GM18517 (cell line): ENCODE measurements around the gene PRR5L.

ENCODE experiments used
- ATAC-seq: cut with Tn5 transposase; IDR thresholded peaks from one replicate; pipeline ENCODE4 v1.9.1; 2021; ENCODE audit warnings: mild to moderate bottlenecking, moderate library complexity; ENCODE audit not compliant: unreplicated experiment

The PRR5L gene

DNA sequence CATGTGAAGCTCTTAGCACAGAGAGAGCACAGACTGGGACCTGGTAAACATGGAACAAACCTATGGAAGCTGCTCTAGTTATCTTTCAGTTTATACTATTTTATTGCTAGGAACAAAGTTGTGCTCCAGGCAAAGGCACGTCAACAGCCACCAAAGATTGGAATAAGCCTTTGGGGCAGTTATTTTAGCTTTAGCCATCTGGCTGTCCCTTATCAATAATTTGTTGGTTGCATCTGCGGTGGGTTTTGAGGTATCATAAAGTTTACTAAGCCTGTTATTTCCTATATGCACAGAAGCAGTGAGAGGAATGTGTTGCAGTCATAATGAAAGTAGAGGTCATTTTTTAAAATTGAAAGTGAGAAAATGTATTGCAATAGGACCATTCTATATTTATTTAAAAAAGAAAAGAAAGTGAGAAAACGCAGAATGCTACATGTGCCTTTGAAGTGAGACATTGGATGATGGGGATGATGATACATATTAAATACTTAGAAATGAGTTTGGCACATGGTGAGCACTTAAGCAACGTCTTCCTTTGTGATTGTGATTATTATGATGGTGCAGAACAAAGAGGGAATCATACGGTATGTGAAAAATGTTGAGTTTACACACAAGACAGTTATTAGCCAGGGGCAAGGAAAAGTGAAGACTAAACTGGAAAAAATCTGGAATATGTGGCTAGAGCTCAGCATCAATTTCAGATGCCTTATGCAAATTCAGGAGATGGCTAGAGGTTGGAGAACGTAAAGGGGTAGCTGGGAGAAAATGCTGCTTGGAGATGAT is 58.3 kb downstream of the PRR5L start:
- ATAC-seq, result peak; percentile 96

DNA sequence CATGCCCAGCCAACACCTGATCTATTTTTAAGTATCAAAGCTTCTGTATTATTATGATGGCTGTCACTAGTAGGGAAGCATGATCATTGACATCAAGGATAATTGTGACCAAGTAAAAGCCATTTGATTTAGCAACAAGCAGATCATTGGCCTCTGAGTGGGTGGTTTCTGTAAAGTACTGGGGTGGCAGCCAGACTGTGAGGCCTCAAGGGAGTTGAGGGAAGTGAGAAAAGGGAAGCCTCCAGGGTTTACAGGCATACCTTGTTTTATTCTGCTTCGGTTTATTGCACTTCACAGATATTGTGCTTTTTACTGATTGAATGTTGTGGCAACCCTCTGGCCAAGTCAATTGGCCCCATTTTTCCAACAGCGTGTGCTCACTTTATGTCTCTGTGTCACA is 60.1 kb downstream of the PRR5L start:
- ATAC-seq, result peak; percentile 52

DNA sequence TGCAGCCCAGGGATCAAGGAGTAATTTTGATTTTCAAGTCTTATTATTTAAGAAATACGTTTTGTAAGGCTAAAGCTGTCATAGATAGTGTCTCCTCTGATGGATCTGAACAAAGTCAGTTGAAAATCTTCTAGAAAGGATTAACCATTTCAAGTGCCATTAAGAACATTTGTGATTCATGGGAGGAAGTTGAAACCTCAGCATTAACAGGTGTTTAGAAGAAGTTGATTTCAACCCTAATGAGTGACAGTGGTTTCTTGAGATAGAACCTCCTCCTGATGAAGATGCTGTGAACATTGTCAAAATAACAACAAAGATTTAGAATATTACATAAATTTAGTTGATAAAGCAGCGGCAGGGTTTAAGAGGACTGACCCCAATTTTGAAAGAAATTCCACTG is 61.7 kb downstream of the PRR5L start:
- ATAC-seq, result no peak

DNA sequence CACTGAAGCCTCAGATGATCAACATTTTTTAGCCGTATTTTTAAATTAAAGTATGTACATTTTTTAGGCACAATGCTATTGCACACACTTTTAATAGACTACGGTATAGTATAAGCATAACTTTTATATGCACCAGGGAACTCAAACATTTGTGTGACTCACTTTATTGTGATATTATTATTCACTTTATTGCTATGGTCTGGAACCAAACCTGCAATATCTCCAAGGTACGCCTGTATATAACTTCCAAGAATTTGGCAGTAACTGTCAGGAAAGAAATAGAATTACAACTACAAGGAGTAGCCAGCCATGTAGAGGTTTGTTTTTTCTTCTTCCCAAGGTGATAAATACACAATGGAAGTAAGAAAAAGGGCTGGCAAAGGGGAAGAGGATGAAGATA is 62.3 kb downstream of the PRR5L start:
- ATAC-seq, result no peak

DNA sequence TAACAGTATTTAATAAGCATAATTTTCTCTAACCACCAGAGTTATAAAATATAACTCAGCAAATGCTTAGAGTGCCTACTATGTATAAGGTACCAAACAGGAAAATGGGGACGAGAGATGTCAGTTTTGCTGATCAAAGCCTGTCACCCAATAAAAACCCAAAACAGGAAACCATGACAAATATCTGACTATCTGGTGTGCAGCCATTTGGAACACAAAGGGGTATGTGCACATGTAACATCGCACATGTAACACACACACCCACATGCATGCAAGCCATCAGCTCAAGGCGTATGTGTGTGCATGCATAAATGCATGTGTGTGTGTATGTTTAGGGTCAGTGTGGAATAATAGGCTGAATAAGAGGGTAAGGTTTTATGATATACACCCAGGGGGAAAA is 64.2 kb downstream of the PRR5L start:
- no peak for ATAC-seq

DNA sequence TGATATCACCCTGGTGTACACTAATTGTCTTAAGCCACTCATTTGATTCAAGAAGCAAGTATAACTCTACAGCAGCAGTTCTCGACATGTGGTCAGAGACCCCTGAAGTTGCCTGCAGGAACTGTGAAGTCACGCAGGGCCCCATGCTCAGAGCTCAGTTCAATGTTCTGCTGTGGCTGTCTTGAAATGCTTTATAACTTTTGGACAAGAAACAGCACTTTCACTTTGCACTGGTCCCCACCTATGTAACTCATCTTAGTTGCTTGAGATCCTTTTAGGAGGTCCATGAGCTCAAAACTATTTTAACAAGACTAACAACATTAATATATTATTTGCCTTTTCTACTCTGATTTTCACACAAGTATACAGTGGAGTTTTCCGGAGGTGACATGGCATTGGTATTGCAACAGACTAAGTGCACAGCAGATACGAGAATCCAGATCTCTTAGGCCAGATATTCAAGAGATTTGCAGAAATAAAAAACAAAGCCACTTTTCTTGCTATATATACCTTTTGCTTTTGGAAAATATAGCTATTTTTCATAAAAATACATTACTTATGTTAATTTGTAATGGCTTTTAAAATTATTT is 64.8 kb downstream of the PRR5L start:
- no peak for ATAC-seq

DNA sequence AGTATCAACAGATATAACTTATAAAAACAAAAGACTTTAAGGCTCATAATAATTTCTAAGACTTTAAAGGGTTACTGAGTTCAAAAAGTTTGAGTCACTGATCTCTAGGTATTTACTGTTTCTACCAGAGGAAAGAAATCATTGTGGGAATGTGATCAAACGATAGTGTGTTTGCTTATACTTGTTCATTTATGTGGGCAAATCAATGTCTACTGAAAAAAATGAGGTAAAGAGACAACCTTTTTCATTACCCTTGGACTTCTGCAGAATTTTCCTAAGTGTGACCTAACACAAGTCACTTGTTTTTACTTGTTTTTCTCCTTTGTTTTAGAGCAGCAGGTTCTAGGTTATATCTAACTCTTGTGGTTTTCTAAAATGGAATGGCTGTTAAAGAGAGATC is 65.4 kb downstream of the PRR5L start:
- ATAC-seq, result no peak

DNA sequence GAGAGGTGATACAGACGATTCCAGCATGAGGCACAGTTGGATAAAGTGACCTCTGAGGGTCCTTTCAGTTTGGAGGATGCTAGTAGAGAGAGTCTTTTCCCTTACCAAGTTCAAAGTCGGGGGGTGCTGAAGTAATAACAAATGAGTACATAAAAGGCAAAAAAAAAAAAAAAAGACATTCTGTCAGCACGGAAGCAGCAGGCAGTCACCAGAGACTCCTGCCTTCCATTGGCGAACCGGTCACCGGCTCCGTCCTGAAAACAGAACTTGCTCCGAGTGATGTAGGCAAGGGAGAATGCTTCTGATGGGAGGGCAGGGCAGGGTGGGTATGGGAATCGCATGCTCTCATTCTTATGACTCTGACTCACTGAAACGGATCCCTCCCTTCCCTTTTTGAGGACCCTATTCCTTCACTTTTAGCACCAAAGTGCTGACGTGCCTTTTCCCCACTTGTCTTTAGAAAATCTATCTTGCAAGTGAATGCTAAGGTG is 65.9 kb downstream of the PRR5L start:
- ATAC-seq, result no peak

DNA sequence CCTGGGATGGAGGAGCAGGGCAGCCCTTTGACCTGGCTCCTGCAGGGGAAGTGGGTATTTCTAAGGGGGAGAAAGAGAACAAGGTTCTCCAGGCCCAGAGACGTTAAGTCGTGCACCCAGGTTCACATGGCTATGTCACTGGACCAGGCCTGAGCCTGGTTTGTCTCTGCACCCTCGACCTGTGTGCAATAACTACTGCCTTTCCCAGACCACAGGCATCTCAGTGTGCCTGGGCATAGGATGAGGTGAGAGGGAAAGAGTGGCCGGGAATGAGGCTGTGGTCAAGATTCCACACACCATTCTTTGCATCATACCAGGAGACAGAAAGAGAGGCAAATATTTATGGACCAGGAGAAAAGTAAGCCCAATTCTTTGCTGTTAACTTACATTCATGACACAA is 66.8 kb downstream of the PRR5L start:
- ATAC-seq, result no peak

DNA sequence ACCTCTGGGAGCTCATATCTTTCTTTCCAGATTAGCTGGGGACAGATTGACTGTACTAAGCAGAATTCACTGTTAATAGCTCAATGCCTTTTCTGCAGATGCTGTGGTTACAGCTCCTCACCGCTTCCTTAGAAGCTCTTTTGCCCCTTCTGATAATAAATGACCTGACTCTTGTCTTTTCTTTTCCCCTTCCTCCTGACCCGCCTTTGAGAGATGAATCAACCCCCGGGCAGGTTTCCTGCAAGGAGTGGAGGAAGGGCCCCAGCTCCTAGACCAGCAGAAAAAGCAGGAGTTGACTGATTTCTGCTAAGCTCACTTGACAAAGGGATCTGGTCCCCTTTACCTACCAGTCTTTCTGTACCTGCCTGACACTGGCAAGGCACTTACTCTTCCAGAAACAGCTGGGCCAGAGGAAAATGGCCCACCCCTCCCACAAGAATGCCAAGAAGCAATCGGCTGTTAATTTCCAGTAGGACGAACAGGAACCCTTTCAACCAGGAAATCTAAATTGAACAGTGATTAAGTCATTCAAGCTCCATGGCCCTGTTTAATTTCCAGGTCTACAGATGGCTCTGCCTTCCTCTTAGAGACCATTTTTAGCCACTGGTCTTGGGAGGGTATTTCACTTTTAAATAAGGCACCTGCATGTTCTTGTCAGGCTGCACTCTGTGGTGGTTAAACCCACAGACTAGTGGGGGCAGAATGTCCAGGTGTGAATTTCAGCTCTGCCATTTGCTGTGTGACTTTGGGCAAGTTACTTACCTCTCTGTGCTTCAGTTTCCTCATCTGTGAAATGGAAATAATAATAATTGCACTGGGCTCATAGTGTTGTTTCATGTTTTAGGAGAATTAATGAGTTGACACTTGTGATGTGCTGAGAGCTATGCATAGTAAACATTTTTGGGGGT is 67.5 kb downstream of the PRR5L start:
- no peak for ATAC-seq

DNA sequence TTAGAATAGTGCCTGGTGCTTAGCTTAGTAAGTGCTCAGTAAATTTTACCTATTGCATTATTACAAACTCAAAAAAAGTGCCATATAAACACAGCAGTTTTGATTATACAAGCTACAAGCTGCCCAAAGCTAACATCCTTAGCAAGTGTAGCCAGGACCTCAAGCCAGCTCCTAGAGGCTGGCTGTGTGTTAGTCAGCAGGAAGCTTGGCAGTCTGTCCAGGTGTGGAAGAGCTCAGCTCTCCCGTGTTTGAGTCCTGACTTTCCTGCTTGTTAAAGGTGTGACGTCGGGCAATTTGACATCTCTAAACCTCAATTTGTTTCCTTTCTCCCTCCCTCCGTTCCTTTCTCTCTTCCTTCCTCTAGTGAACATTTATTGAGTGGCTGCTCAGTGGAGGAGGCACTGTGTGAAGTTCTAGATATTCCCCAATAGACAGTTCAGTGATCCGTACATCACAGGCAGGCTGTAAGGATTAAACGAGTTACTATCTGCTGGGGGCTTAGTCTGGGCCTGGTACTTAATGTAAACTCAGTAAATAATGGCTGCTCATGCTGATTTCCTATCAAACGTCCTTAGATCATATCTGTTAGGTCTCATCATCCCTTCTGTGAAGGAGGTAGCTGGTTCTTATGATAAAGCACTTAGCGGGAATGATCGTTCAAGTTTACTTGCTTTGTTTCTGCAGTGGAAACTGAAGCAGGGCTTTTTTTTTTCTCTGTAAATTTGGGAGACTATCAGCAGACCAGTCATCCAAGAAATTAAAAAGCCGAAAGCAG is 68.7 kb downstream of the PRR5L start:
- ATAC-seq, result no peak

DNA sequence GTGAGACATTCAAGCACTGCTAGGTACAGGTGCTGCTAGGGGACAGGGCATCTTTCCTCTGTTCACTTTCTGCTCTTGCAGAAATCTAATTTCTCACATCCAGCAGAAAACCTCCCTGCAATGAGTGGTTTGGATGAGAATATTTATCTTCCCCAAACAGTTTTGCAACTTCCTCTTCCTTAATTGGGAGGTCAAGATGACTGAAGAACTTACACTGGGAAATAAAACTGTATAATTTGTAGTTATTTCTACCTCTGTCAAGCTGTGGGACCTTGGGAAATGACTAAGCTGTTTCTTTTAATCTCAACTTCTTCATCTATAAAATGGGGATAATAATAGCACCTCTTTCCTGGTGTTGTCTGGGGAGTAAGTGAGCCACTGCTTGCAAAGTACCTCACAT is 69.8 kb downstream of the PRR5L start:
- no peak for ATAC-seq

DNA sequence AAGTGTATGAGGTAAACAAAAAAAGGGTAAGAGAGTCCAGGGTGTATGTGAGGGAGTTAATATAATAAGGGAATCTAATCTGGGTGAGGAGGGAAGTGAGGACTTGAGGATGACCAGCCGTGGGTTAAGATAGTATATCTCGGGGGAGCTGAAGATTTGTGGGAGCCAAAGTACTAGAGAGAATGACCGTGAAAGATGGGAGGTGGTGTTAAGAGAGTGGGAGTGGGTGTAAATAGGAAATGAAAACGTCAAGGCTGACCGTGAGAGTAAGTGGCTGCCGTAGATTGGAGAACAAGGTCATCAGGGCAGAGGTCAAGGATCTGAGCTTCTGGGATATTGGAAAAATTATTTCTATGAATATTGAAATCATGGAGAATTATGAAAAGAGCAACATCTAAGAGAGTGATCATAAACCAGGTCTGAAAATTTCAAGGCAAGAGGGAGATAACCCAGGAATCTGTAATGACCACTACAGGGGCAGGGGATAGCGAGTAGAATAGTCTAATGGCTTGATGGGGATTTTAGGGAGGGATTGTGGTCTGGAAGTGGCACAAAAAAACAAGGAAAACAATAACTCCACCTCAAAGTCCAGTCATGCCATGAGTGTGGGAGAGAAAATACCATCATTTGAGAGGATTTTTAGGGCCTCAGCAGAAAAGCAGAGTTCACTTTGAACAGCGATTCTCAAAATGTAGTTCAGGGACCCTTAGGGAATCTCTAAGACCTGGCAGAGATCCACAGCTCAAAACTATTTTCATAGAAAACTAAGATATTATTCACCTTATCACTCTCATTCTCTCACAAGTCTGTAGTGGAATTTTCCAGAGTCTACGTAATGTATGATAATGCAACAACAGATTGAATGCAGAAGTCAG is 72.0 kb downstream of the PRR5L start:
- no peak for ATAC-seq

DNA sequence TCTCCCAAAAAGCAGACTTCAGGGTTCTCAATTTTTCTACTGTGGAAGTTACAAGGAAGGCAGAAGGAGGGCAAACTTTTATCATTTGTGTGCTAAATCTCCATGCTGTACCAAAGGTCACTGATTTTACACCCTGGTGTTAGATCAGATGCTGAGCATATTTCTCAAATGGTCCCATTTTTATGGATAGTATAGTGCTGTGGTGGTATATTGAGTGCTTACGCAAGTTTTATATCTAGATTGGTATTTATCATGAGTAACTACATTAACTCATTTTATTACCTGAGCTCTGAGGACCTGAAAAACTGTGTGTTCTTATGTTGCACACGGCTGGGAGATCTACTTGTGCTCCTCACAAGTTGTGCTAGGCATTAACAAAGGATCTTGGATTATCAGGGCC is 75.1 kb downstream of the PRR5L start:
- no peak for ATAC-seq

DNA sequence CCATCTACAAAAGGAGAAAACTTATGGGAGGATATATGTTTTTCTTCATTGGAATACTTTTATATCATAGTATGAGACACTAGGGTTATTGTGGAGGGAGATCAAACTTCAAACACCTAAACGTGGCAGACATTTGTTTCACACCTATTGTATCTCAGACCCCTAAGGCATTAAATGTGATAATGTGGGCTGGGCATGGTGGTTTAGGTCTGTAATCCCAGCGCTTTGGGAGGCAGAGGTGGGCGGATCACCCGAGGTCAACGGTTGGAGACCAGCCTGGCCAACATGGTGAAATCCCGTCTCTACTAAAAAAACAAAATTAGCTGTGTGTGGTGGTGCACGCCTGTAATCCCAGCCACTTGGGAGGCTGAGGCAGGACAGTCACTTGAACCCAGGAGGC is 75.5 kb downstream of the PRR5L start:
- ATAC-seq, result no peak

DNA sequence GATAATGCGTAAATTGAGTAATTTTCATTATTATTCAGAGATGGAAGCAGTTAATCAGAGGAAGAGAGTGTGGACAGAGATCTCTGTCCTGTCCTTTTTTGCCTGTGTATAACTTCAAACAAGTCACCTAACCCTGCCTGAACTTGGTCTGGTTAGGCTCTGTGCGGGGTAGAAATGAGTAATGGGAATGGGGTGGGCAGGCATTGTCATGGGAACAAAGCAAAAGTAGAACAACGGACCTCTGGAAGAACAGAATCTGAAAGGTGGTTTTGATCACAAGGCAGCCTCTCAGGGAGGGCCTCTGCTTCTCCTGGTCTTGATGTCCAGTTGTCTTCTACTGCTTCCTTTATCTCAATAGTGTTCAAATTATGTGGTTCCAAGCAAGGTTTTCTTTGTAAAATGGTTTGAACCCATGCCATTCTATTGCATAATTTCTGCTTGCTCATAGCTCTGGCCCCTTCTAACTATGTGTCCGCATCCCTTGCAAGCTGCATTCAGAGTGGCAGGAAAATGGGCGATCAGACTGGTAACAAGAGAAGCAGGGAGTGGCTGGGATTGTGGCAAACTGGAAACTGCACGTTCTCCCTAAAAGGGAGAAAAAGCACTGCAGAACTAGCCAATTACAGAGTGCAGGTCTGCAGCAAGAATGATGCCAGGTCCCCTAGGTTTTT is 76.1 kb downstream of the PRR5L start:
- ATAC-seq, result no peak

DNA sequence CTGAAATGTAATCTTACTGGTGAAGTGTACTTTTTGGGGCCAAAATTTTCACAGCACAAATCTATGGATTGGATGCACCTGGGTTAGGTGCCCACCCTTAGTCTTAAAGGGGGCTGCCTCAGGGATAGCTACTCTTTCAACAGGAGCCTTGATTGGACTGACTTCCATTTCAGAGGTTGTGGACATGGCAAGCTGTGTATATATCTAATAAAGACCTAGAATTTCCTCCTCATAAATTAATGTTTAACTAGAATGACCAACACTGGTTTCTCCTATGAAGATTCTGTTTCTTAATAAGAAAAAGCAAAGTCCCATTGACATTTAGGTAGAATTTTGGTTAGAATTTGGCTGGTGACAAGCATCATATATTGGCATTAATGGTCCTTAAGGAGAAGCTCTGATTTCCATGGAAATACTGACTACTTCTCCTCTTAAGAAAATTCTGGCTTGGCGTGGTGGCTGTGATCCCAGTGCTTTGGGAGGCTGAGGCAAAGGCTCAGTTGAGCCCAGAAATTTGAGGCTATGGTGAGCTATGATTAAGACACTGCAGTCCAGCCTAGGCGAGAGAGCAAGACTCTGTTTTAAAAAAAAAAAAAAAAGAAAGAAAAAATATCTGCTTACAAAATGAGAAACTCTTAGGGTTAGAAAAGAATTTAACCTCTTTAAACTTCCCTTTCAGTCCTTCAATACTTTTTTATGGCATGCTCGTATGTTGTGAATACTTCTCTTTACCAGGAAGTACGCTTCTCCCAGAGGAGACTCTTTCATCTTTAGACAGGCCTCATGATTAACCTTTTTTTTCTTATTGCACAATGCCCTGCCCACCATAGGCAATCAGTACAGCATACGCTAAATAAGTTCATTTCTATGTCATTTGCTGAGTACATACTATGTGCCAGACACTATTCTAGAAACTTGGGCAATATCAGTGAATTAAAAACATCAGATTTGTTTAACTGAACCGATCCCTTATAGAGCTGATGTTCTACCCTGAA is 77.2 kb downstream of the PRR5L start:
- ATAC-seq, result no peak

DNA sequence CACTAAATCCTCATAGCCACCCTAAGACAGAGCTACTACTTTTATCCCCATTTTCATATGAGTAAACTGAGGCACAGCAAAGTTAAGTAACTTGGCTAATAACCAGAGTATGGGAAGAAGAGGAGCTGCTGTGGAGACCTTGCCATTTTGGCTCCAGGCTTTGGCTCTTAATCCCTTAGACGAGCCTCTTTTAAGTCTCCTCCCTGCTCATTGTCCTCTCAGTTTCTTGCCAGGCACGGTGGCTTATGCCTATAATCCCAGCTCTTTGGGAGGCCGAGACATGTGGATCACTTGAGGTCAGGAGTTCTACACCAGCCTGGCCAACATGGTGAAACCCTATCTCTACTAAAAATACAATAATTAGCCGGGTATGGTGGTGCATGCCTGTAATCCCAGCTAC is 78.6 kb downstream of the PRR5L start:
- ATAC-seq, result no peak
